Colonic mucosa (tissue), 4 donors: Measurements from ENCODE around the gene SLC9A5. TPM values are rescaled to one million over a fixed set of nuclear protein-coding genes. Genes with fewer than 3 reads are reported as not detected.
A peak's percentile ranks its signal among the peaks of the same experiment; 100 is the strongest.

Experiments
- DNase-seq: peaks from one replicate; pipeline ENCODE4 v3.0.0-alpha.2; 2020
- H3K27ac ChIP-seq: fragments of 200-600 bp; one replicate; pipeline ENCODE4 v1.8.0; 2021
- H3K27me3 ChIP-seq: fragments of 200-600 bp; one replicate; pipeline ENCODE4 v1.8.0; 2021
- H3K36me3 ChIP-seq: fragments of 200-600 bp; one replicate; pipeline ENCODE4 v1.8.0; 2021
- H3K4me1 ChIP-seq: fragments of 200-600 bp; one replicate; pipeline ENCODE4 v1.8.0; 2021; ENCODE audit warnings: mild to moderate bottlenecking
- H3K4me3 ChIP-seq: fragments of 200-600 bp; one replicate; pipeline ENCODE4 v1.8.0; 2021
- H3K9ac ChIP-seq, 2 donors: one replicate each; pipeline ENCODE4 v1.7.0; 2013; ENCODE audit warnings: control low read depth in 2 of 2, low read depth in 2 of 2, low read length in 2 of 2
- H3K9me3 ChIP-seq: fragments of 200-600 bp; one replicate; pipeline ENCODE4 v1.8.0; 2021
- intact Hi-C: fragments of 100-400 bp; cut with DNase I; formaldehyde crosslinking; loops from one replicate; pipeline ENCODE4 v1.14.1; 2022
- microRNA-seq: library from miRNA; unstranded; fragments of <30 nt; microRNA quantifications from one replicate; pipeline ENCODE4, GENCODE V29; 2019
- total RNA-seq, 2 donors: library from RNA; stranded (reverse); fragmentation: NEBNext Ultra II Directional in 1 of 2; extraction: Animal tissue kit (Norgen Biotek cat#: 25700) in 1 of 2; gene quantifications; one replicate each; pipeline ENCODE4 v1.2.1, GENCODE V29; 2021
- TF ChIP-seq, protein P1 (sequence below): fragments of 200-600 bp; IDR thresholded peaks from one replicate; pipeline ENCODE4 v1.8.0; 2022; ENCODE audit warnings: antibody characterized with exemption, mild to moderate bottlenecking
- donor health status: healthy.
- donor health status: DM: no; HTN: no; CAD: no.
- donor health status: DM: no; HTN: no; CAD: no.

SLC9A5 gene
- total RNA-seq, 2 donors from 2014 or later, result 0.48 to 2.1 TPM

GRCh38 chr16:67310561-67310960, 61.8 kb downstream of the SLC9A5 start:
- Histone ChIP-seq H3K27ac (no peak overlapping the region), H3K9me3 (no peaks in the 10 kb centered on the region), H3K36me3 (no peaks in the 10 kb centered on the region), H3K4me1 (no peaks in the 10 kb centered on the region), H3K27me3 (no peaks in the 10 kb centered on the region), H3K4me3 (no peak overlapping the region), H3K9ac (no peak overlapping the region)
- intact Hi-C loops, result no loop called here
- DNase-seq, result no peak
- TF ChIP-seq, protein P1, sequence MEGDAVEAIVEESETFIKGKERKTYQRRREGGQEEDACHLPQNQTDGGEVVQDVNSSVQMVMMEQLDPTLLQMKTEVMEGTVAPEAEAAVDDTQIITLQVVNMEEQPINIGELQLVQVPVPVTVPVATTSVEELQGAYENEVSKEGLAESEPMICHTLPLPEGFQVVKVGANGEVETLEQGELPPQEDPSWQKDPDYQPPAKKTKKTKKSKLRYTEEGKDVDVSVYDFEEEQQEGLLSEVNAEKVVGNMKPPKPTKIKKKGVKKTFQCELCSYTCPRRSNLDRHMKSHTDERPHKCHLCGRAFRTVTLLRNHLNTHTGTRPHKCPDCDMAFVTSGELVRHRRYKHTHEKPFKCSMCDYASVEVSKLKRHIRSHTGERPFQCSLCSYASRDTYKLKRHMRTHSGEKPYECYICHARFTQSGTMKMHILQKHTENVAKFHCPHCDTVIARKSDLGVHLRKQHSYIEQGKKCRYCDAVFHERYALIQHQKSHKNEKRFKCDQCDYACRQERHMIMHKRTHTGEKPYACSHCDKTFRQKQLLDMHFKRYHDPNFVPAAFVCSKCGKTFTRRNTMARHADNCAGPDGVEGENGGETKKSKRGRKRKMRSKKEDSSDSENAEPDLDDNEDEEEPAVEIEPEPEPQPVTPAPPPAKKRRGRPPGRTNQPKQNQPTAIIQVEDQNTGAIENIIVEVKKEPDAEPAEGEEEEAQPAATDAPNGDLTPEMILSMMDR, result no peak

DNA sequence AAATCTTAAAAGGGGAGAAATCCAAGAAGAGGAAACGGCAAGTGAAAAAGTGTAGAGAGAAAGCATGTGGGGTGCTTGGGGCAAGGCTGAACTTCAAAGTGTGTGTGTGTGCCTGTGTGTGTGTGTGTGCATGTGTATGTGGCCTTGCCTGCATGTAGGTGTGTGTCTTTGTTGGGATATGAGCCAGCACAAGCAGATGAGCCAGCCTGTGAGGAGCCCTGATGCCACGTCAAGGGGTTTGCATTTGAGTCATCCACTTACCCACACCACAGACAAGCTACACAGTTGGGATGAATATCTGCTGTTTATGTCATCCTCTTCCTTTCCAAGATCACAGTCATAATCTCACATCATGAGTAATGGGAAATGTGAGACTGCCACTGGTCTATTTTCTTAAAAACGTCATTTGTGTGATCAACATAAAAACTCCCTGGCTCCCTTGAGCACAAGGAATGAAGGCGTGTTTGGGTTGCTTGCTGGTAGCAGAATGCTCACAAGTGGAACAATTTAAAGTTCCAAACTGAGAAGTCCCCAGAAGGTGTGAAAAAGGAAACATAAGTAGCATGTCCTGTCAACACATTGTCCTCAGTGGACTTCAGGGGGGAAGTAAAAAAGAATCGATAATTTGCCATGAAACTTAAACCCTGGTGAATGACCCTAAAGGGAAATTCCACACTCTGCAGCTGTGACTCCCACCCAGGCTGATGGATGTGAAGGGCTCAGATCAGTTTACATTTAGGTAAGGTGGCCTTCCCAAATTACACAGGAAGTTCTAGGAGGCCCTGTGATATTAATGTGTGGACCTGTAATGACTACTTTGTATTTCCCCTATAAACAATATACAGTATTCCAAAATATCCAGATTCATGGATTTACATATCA, 63.1 kb downstream of the SLC9A5 start:
- H3K27ac ChIP-seq, result peak overlapping the region; percentile 10

DNA sequence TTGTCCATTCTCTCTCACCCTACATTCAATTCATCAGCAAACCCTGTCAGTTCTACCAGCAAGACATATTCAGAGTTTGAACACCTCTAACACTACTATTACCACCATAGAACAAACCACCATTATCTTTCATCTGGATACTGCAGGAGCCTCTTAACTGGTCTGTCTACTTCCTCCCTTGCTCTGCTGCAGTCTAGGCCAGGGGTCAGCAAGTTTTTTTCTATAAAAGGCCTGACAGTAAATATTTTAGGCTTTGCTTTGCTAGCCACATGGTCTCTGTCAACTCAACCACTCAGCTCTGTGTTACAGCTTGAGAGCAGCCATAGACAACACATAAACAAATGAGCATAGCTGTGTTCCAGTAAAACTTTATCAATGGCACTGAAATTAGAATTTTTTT, 63.9 kb downstream of the SLC9A5 start:
- Histone ChIP-seq H3K4me1 (no peaks in the 10 kb centered on the region), H3K4me3 (no peak overlapping the region), H3K27me3 (no peaks in the 10 kb centered on the region), H3K9ac (no peak overlapping the region), H3K27ac (no peak overlapping the region), H3K9me3 (no peaks in the 10 kb centered on the region), H3K36me3 (no peaks in the 10 kb centered on the region)
- DNase-seq, result no peak
- TF ChIP-seq, protein P1, result no peak
- intact Hi-C loops, result no loop called here

More for the DNA sequence above, 63.1 kb downstream of the SLC9A5 start:
- H3K9me3 ChIP-seq, result no peaks in the 10 kb centered on the region
- TF ChIP-seq, protein P1, result no peak
- H3K27me3 ChIP-seq, result no peaks in the 10 kb centered on the region
- no peak overlapping the region for H3K4me3 ChIP-seq
- H3K4me1 ChIP-seq, result no peaks in the 10 kb centered on the region
- H3K9ac ChIP-seq, result no peak overlapping the region
- H3K36me3 ChIP-seq, result no peaks in the 10 kb centered on the region
- intact Hi-C loops, result no loop called here
- DNase-seq, result peak; percentile 43

DNA sequence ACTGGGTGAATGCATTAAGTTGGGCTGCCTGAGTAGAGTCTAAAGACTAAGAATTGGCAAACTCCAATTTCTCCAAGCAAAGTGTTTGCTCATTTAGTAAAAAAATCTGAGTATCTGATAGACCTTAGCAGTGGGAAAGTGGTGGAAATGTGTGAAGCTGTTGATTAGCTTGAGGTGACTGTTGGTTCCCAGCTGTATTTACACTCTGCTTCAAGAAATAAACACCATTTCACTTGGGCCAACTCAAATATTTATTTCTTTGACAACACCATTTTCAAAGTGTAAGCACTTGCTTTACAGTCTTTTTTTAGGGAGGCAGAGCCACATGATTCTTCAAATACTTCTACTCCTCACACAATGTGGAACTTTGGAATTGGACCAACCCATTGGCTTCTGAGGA, 69.1 kb downstream of the SLC9A5 start:
- TF ChIP-seq, protein P1, result no peak
- no peak overlapping the region for H3K9ac ChIP-seq
- H3K4me3 ChIP-seq, result no peak overlapping the region
- no peaks in the 10 kb centered on the region for H3K9me3 ChIP-seq
- no peaks in the 10 kb centered on the region for H3K36me3 ChIP-seq
- no peaks in the 10 kb centered on the region for H3K27me3 ChIP-seq
- H3K4me1 ChIP-seq, result no peaks in the 10 kb centered on the region
- H3K27ac ChIP-seq, result no peak overlapping the region
- no peak for DNase-seq
- intact Hi-C loops, result no loop called here

Small RNA genes lying within 50 kb of the gene (microRNA-seq; reads per million reads assigned to microRNA genes)
- gene MIR328, result 210 reads per million, percentile 61 among the genes with 10 or more reads in this experiment

Other genes with a start within 250 kb of the SLC9A5 start
- gene CBFB, start 219.8 kb upstream of the SLC9A5 start, total RNA-seq, result 10 to 100 TPM; 41.5 TPM
- 10 to 100 TPM in 1 of 2 donors, 1 to 10 TPM in 1; 10.0 to 14.0 TPM for gene PHAF1, start 139.0 kb upstream of the SLC9A5 start, total RNA-seq
- gene B3GNT9, start 98.0 kb upstream of the SLC9A5 start, total RNA-seq, result 1 to 10 TPM; 4.4 to 4.9 TPM
- gene TRADD, start 89.1 kb upstream of the SLC9A5 start, total RNA-seq, result 10 to 100 TPM; 27.5 to 37.1 TPM
- gene FBXL8, start 89.0 kb upstream of the SLC9A5 start, total RNA-seq, result 10 to 100 TPM; 12.0 to 27.1 TPM
- gene HSF4, start 84.2 kb upstream of the SLC9A5 start, total RNA-seq, result 10 to 100 TPM; 23.6 TPM
- gene NOL3, start 78.4 kb upstream of the SLC9A5 start, total RNA-seq, result 10 to 100 TPM; 26.2 to 31.0 TPM
- 10 to 100 TPM; 24.0 to 43.0 TPM for gene MATCAP1, start 65.0 kb upstream of the SLC9A5 start, total RNA-seq
- 1 to 10 TPM; 2.3 to 4.6 TPM for gene EXOC3L1, start 58.8 kb upstream of the SLC9A5 start, total RNA-seq
- 10 to 100 TPM; 53.3 to 89.0 TPM for gene E2F4, start 56.8 kb upstream of the SLC9A5 start, total RNA-seq
- gene ELMO3, start 49.8 kb upstream of the SLC9A5 start, total RNA-seq, result 10 to 100 TPM; 60.7 to 75.6 TPM
- gene TMEM208, start 21.8 kb upstream of the SLC9A5 start, total RNA-seq, result 10 to 100 TPM; 42.8 to 69.0 TPM
- gene FHOD1, start 1.5 kb upstream of the SLC9A5 start, total RNA-seq, result 10 to 100 TPM; 21.6 to 47.2 TPM
- gene PLEKHG4, start 30.6 kb downstream of the SLC9A5 start, total RNA-seq, result 10 to 100 TPM; 13.1 to 14.7 TPM
- under 1 TPM in 1 of 2 donors, not detected in 1; 0.24 TPM for gene KCTD19, start 77.8 kb downstream of the SLC9A5 start, total RNA-seq
- gene LRRC36, start 77.8 kb downstream of the SLC9A5 start, total RNA-seq, result 1 to 10 TPM in 1 of 2 donors, not detected in 1; 1.1 TPM
- gene TPPP3, start 144.5 kb downstream of the SLC9A5 start, total RNA-seq, result 10 to 100 TPM in 1 of 2 donors, 1 to 10 TPM in 1; 3.7 to 12.3 TPM
- 1 to 10 TPM; 7.9 to 8.7 TPM for gene ZDHHC1, start 167.5 kb downstream of the SLC9A5 start, total RNA-seq
- gene HSD11B2, start 182.1 kb downstream of the SLC9A5 start, total RNA-seq, result 100 to 1,000 TPM; 348 to 378 TPM
- gene ATP6V0D1, start 232.2 kb downstream of the SLC9A5 start, total RNA-seq, result 100 to 1,000 TPM; 194 to 195 TPM
- not detected for gene AGRP, start 234.6 kb downstream of the SLC9A5 start, total RNA-seq